DMS53 (cell line): ENCODE data around the gene STING1.
"Not testable (repeated sequence)": the region's sequence is repeated elsewhere in the genome, so short reads cannot be mapped to it uniquely, and the experiment has no call there.

ENCODE experiments used
- DNase-seq: peaks from one replicate; lab custom pipeline; 2025; lab: John Stamatoyannopoulos, UW

The STING1 gene

DNA sequence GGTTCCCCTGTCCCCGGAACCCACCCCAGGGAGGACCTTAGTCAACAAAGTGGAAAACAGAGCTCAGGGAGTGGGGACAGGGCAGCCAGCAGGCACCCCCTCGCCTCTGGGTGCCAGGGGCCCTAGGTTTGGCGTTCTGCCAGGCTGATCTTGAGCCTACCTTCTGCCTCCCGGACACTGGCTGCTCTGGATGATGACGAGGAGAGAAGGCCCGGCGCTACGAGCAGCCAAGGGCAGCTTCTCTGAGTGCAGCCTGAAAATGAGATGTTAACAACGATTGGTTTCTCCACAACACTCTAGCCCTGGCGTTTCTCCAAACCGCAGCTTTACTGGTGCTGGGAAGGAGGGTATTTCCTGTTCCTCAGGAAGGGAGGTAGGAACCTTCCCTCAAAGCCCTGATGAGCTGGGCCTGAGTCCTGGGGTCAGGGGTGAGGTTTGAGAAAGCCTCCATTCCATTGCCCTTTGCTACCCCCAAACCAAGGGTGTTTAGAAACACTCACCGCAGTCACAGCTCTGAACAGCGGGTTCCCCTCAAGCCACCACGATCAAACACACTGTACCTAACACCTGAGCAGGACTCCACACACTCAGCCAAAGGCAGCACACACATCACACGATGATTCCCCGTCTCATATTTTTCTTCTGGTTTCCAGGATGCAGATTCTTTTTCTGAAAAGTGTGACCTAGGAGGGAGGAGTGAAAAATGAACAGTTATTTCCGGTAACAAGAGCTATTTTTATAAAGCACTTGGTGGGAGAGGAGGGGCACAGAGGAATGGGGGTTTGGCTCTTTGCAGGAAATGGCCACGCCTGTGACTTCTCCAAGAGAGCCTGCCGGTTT lies at the start of gene STING1:
STING1 (minus strand) TSS at position 709 of the 840 bp plus-strand sequence. CDS start 1,054 bp downstream, outside the sequence.
- peak; percentile 90 for DNase-seq

DNA sequence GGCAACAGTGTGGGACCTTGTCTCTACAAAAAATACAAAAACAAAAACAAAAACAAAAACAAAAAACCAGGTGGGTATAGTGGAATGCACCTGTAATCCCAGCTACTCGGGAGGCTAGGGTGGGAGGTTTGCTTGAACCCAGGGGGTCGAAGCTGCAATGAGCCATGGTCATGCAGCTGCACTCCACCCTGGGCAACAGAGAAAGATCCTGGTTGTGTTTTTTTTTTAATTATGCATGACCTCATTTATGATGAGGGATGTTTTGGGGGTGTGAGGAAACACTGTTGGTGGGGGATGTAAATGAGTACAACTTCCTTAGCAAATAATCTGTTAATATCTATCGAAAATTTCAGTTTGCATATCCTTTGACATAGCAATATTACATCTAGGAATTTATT lies 49.2 kb upstream of the STING1 start:
- DNase-seq, result no peak

GRCh38 chr5:139530079-139530478 lies 47.5 kb upstream of the STING1 start:
- not testable (repeated sequence) for DNase-seq

DNA sequence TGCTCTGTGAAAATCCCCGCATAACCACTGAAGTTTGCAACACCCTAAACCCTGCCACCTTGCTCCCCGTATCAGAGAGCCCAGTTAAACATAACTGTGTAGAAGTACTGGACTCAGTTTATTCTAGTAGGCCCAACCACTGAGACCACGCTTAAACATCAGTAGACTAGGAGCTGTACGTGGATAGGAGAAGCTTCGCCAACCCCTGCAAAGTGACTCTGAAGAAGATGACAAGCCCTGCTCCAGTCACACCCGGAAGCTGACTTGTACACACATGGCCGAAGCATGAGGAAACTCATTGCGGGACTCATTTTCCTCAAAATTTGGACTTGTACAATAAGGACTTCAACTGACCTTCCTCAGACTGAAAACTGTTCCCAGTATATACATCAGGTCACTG lies 46.1 kb upstream of the STING1 start:
- DNase-seq, result not testable (repeated sequence)

GRCh38 chr5:139527896-139528467 lies 45.4 kb upstream of the STING1 start:
- DNase-seq, result not testable (repeated sequence)

GRCh38 chr5:139527090-139527470 lies 44.5 kb upstream of the STING1 start:
- not testable (repeated sequence) for DNase-seq

DNA sequence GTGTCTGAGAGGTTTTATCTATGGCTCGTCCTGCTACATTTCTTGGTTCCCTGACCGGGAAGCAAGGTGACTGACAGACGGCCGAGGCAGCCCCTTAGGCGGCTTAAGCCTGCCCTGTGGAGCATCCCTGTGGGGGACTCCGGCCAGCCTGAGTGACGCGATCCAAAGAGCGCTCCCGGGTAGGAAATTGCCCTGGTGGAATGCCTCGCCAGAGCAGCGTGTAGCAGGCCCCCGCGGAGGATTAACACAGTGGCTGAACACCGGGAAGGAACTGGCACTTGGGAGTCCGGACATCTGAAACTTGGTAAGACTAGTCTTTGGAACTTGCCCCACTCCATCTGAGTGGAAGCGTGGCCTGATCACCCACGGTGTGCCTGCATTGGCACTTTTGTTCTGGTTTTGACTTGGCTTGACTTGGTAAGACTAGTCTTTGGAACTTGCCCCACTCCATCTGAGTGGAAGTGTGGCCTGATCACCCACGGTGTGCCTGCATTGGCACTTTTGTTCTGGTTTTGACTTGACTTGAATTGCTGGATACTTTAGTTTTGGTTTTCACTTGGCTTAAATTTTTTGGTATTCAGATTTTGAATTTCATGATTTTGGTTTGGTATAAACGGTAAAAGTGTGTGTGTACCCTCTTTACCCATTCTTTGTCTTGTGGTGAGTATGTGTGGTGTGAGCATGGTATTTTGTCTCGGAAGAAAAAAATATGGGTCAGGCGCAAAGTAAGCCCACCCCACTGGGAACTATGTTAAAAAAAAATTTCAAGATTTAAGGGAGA lies 43.9 kb upstream of the STING1 start:
- not testable (repeated sequence) for DNase-seq

- not testable (repeated sequence) for DNase-seq
Observed at GRCh38 chr5:139525586-139526308, 43.2 kb upstream of the STING1 start.

DNA sequence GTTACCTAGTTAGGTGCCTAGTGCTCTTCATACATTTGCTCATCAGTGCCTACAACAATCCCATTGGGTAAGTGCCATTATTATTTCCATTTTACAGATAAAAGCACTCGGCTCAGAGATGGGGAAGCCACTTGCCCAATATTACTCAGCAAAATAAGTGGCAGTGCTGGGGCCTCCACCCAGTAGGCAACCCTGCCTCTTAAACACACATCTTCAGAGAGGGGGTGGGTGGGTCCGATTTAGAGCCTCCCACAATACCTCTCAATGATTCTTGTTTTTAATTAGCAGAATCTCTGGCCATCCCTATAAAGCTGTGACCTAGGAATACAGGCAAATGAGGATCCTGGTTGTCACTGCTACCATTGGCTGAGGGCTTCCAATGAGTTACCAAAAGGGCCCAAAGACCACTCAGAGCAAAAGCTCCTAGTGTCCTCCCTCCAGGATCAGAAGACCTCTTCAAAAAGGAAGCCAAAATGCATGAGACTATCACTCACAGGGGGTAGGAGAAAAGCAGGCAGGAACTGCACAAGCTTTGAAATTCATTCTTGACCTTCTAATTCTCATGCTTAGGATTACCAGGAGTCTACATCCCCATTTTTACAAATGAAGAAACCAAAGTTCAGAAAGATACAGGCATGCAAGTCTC lies 42.5 kb upstream of the STING1 start:
- no peak for DNase-seq

GRCh38 chr5:139524446-139524845 lies 41.9 kb upstream of the STING1 start:
- DNase-seq, result no peak

GRCh38 chr5:139523635-139524445 lies 41.3 kb upstream of the STING1 start:
- DNase-seq, result no peak

GRCh38 chr5:139517683-139518564 lies 35.4 kb upstream of the STING1 start:
- peak; percentile 95 for DNase-seq

DNA sequence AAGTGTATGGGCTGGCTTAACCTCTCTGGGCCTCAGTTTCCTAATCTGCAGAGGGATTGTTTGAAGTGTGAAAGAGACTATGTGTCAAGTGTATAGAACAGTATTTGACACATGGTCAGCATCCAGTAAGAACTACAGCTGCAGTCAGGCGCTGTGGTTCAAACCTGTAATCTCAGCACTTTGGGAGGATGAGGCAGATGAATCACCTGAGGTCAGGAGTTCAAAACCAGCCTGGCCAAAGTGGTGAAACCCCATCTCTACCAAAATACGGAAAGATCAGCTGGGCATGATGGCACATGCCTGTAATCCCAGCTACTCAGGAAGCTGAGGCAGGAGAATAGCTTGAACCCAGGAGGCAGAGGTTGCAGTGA lies 31.9 kb upstream of the STING1 start:
- no peak for DNase-seq

DNA sequence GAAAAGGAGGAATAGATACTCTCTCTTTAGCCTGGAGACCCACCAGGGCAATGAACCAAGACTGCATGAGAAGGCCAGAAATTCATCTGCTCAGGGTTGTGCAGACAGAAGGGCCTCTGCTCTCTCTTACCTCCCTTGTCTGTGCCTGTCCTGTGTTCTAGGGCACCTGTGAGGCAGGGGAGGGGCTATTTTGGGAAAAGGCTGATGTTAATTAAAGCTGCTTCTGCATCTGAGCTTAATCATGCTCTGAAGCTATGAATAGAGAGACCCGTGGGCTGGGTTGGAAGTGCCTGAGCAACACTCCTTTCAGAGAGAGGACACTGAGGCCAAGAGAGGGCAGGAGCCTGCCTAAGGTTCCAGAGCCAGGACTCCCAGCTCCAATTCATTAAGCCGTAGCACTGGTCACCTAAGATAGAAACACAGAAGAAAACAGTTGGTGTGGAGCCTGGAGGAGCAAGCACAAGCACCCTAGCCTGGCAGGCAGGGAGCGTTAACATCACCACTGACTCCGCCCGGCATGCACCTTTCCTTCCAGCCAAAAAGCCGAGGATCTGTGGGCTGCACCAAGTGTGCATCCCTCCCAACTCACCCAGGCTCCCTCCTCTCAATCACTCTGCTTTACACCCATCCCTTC lies 31.4 kb upstream of the STING1 start:
- no peak for DNase-seq

DNA sequence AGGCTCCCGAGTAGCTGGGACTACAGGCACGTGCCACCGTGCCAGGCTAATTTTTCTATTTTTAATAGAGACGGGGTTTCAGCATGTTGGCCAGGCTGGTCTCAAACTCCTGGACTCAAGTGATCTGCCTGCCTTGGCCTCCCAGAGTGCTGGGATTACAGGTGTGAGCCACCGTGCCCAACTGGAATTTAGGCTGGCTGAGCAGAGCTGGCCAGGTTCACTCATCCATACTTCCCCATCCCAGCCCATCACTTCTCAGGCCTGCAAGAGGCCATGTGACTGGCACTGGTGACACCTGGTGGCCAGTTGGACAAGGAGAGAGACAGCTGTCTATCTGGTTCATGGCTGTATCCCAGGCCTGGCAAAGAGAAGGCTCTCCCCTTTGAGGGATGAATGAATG lies 30.9 kb upstream of the STING1 start:
- DNase-seq, result peak; percentile 95

DNA sequence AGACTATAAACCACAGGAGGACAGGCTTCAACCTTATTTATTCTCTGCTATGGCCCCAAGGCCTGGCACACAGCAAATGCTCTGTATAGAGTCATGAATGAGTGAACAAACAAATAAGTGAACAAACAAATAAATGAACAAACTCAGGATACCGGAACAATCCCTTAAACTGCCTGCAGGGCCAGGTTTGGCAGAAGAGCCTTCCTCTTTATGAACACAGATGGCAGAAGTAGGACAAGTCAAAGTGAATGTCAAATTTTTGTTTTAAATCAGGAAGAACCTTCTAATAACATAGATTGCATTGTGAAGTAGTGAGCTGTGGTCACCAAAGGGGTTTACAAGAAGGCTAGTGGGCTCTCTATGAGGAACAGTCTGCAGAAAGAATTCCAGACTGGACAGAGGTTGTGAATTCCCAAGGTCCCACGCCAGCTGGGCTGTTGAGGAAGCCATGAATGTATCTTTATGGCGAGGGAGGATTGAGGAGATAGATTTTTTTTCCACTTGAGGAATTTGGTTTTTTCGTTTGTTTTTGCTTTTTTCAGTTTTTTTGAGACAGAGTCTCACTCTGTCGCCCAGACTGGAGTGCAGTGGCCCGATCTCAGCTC lies 30.3 kb upstream of the STING1 start:
- peak; percentile 17 for DNase-seq

GRCh38 chr5:139504722-139505121 lies 22.2 kb upstream of the STING1 start:
- DNase-seq, result not testable (repeated sequence)

DNA sequence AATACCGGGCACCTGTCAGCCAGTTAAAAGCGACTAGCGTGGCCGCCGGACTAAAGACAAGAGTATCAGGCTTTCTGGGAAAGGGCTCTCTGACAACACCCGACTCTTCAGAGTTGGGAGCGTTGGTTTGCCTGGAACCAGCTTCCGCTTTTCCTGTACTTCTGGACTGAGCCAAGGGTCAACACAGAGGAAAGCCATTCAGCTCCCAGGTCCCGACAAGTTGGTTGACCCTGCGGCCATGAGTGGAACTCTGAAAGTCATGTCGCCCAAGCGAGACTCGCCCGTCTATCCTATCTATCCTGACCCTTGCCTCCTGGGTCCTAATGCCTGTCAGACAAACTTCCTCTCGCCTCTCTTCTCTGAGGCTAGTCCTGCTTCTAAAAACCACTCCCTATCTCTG lies 21.3 kb upstream of the STING1 start:
- not testable (repeated sequence) for DNase-seq
